ENCODE data around the gene CYP4V2. TPM values are rescaled to one million over a fixed set of nuclear protein-coding genes. Genes with fewer than 3 reads are reported as not detected.
A peak's percentile ranks its signal among the peaks of the same experiment; 100 is the strongest.

The CYP4V2 gene
- total RNA-seq, 1 experiment from 2014 or later: 8.6 TPM

DNA sequence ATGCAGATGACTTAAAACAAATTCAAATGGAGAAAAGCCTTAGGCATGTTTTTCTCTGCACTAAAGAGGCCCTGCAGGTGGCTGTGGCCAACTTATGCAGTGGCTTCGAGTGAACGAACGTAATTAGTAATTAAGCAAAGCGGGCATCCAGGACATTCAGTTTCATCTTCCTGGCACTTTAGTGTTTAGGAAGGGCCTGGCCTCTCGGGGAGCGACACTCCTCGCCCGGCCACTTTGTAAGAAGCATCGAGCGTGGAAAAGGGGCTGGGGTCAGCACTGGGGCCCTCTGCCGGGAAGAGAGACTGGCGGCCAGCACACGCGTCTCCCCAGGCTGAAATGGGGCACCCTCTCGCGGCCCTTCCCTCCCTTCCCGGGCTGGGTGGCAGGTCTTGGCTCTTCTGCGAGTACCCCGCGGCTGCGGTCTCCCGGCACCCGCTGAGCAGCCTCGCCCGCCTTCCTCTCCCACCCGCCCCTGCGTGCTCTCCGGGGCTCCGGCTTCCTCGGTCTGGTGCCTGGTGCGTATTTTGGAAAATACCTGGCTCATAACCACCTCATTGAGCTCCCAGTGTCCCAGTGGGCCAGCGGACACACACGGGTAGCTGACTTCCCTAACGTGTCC lies 677 bp upstream of the CYP4V2 start:
- intact Hi-C loops (cut with micrococcal nuclease): no loop called here
- Histone ChIP-seq H3K79me2 (ENCODE audit: insufficient read depth, low read length) (peaks cover 7% of the 10 kb centered on the region), H3K9me2 (ENCODE audit: insufficient read depth) (no peaks in the 10 kb centered on the region), H3K27me3 (ENCODE audit: insufficient read depth, low read length) (no peaks in the 10 kb centered on the region), H3K9me3 (ENCODE audit: control insufficient read depth in 1 of 2, insufficient read depth in 1 of 2, low read depth in 1 of 2, low read length in 2 of 2) (no peaks in the 10 kb centered on the region), H3K36me3 (ENCODE audit: control insufficient read depth in 1 of 2, insufficient read depth in 2 of 2, low read length in 2 of 2) (no peaks in the 10 kb centered on the region), H2AFZ (ENCODE audit: low read depth, low read length, poor library complexity, severe bottlenecking) (peak overlapping the region; percentile 86), H4K20me1 (ENCODE audit: insufficient read depth) (no peaks in the 10 kb centered on the region), H3K4me2 (ENCODE audit: low read length) (peak overlapping the region; percentile 76), H3K27ac (ENCODE audit: low read depth, low read length) (peak overlapping the region; percentile 95), H3K4me1 (ENCODE audit: control insufficient read depth in 1 of 2, insufficient read depth in 2 of 2, low read length in 2 of 2) (peaks cover 7 to 14% of the 10 kb centered on the region in 2 experiments; a peak in 3 of 4 replicates), H3K4me3 (replicated peaks in 1 of 2; ENCODE audit: low read depth in 1 of 2, low read length in 2 of 2) (peak overlapping the region; percentile 74 to 82), H3K9ac (ENCODE audit: low read length) (peak overlapping the region; percentile 81)
- ChIA-PET CTCF (interaction anchor here (0.8 kb wide), 1 partner anchor 11 kb away, joined by 3 read pairs; no protein-coding TSS in a partner anchor), POLR2A (no interaction called here), RAD21 (ENCODE audit: low non-redundant PET in 1 of 2, low total read pairs in 2 of 2, uncharacterized antibody in 2 of 2, unreplicated experiment in 2 of 2) (no interaction called here)
- TF ChIP-seq ZFX (IDR thresholded peaks at IDR 0.05) (no peak), RAD21 (IDR thresholded peaks at IDR 0.05; ENCODE audit: low read depth) (no peak), POLR2AphosphoS5 (IDR thresholded peaks at IDR 0.05; ENCODE audit: low read depth, low read length) (no peak), SP1 (IDR thresholded peaks at IDR 0.05; ENCODE audit: low read depth) (no peak), YY1 (IDR thresholded peaks at IDR 0.05; ENCODE audit: extremely low read depth, insufficient replicate concordance, low read depth, low read length) (no peak), REST (IDR thresholded peaks at IDR 0.05; ENCODE audit: low read depth) (no peak), POLR2A (IDR thresholded peaks at IDR 0.05; ENCODE audit: borderline replicate concordance, extremely low read depth, insufficient read depth, insufficient read length) (no peak), ELF1 (IDR thresholded peaks at IDR 0.05; ENCODE audit: borderline replicate concordance, low read depth) (no peak), SIN3A (IDR thresholded peaks at IDR 0.05; ENCODE audit: low read depth) (no peak), SRF (IDR thresholded peaks at IDR 0.05; ENCODE audit: low read depth) (no peak), CEBPB (IDR thresholded peaks at IDR 0.05; ENCODE audit: low read depth) (no peak), EZH2phosphoT487 (IDR thresholded peaks at IDR 0.05; ENCODE audit: borderline replicate concordance) (no peak), CBX3 (IDR thresholded peaks at IDR 0.05; ENCODE audit: low read depth) (no peak; the same call in 1 of the 2 replicates)
- TF ChIP-seq, protein P1, sequence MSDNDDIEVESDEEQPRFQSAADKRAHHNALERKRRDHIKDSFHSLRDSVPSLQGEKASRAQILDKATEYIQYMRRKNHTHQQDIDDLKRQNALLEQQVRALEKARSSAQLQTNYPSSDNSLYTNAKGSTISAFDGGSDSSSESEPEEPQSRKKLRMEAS (IDR thresholded peaks at IDR 0.05): no peak
- BruUV-seq (replicated peaks): TSS peak; percentile 77
- ATAC-seq: peak; percentile 49
- DNase-seq (ENCODE audit: low read depth, low spot score): no peak

Data from HCT116 (cell line).